Measurements from ENCODE around the gene CMTM1. TPM values are rescaled to one million over a fixed set of nuclear protein-coding genes. Genes with fewer than 3 reads are reported as not detected.

CMTM1 gene
- polyA plus RNA-seq, 1 donor from 2014 or later, result 1.6 TPM

GRCh38 chr16:66519482-66520373 lies 46.5 kb upstream of the CMTM1 start:
- no peak overlapping the region for H3K27ac ChIP-seq (ENCODE audit: low read length)

GRCh38 chr16:66520406-66521170 lies 45.7 kb upstream of the CMTM1 start:
- Histone ChIP-seq H3K79me2 (replicated peaks; ENCODE audit: insufficient read depth, low read length) (no peaks in the 10 kb centered on the region), H4K20me1 (ENCODE audit: insufficient read depth) (no peaks in the 10 kb centered on the region), H3K4me3 (ENCODE audit: low read length) (no peak overlapping the region), H3K36me3 (ENCODE audit: insufficient read depth, low read length) (no peaks in the 10 kb centered on the region), H3K27me3 (ENCODE audit: insufficient read depth, low read depth, low read length) (no peaks in the 10 kb centered on the region), H2AFZ (ENCODE audit: low read depth, low read length) (no peak overlapping the region), H3K4me2 (ENCODE audit: low read length) (no peak overlapping the region), H3K9me3 (ENCODE audit: low read length) (no peaks in the 10 kb centered on the region), H3F3A (ENCODE audit: insufficient read depth, low read length, poor library complexity, severe bottlenecking) (no peaks in the 10 kb centered on the region), H3K9me2 (ENCODE audit: insufficient read depth, low read length) (no peaks in the 10 kb centered on the region), H3K9ac (ENCODE audit: low read length) (no peak overlapping the region), H3K27ac (ENCODE audit: low read length) (no peak overlapping the region)
- TF ChIP-seq REST (IDR thresholded peaks at IDR 0.05; ENCODE audit: borderline replicate concordance), result no peak
- TF ChIP-seq TAF1 (IDR thresholded peaks at IDR 0.05; ENCODE audit: low read depth), result no peak
- no peak for TF ChIP-seq EZH2 (IDR thresholded peaks at IDR 0.05; ENCODE audit: borderline replicate concordance, insufficient read depth, low read length, poor library complexity, severe bottlenecking)
- no peak for TF ChIP-seq SMC3 (conservative IDR thresholded peaks at IDR 0.05; ENCODE audit: poor library complexity)
- no peak for TF ChIP-seq POLR2AphosphoS5 (IDR thresholded peaks at IDR 0.05)
- TF ChIP-seq RAD21 (conservative IDR thresholded peaks at IDR 0.05), result no peak
- TF ChIP-seq MXI1 (conservative IDR thresholded peaks at IDR 0.05; ENCODE audit: poor library complexity, severe bottlenecking), result no peak
- TF ChIP-seq EP300 (conservative IDR thresholded peaks at IDR 0.05; ENCODE audit: poor library complexity, severe bottlenecking), result no peak
- no peak for TF ChIP-seq CTCF (IDR thresholded peaks at IDR 0.05; ENCODE audit: poor library complexity, severe bottlenecking)

More at GRCh38 chr16:66519482-66520373, 46.5 kb upstream of the CMTM1 start:
- no peaks in the 10 kb centered on the region for H3K9me2 ChIP-seq (ENCODE audit: insufficient read depth, low read length)
- H4K20me1 ChIP-seq (ENCODE audit: insufficient read depth), result no peaks in the 10 kb centered on the region
- no peak overlapping the region for H3K4me3 ChIP-seq (ENCODE audit: low read length)
- no peaks in the 10 kb centered on the region for H3K36me3 ChIP-seq (ENCODE audit: insufficient read depth, low read length)
- H3K9ac ChIP-seq (ENCODE audit: low read length), result no peak overlapping the region
- H3K9me3 ChIP-seq (ENCODE audit: low read length), result no peaks in the 10 kb centered on the region
- TF ChIP-seq RAD21 (conservative IDR thresholded peaks at IDR 0.05), result no peak
- no peak for TF ChIP-seq SMC3 (conservative IDR thresholded peaks at IDR 0.05; ENCODE audit: poor library complexity)
- TF ChIP-seq REST (IDR thresholded peaks at IDR 0.05; ENCODE audit: borderline replicate concordance), result no peak
- no peak for TF ChIP-seq EP300 (conservative IDR thresholded peaks at IDR 0.05; ENCODE audit: poor library complexity, severe bottlenecking)
- no peak for TF ChIP-seq POLR2AphosphoS5 (IDR thresholded peaks at IDR 0.05)
- no peak for TF ChIP-seq TAF1 (IDR thresholded peaks at IDR 0.05; ENCODE audit: low read depth)
- no peaks in the 10 kb centered on the region for H3K27me3 ChIP-seq (ENCODE audit: insufficient read depth, low read depth, low read length)
- H3K79me2 ChIP-seq (replicated peaks; ENCODE audit: insufficient read depth, low read length), result no peaks in the 10 kb centered on the region
- H2AFZ ChIP-seq (ENCODE audit: low read depth, low read length), result no peak overlapping the region
- H3F3A ChIP-seq (ENCODE audit: insufficient read depth, low read length, poor library complexity, severe bottlenecking), result no peaks in the 10 kb centered on the region
- H3K4me2 ChIP-seq (ENCODE audit: low read length), result no peak overlapping the region
